Ovary (tissue), 3 donors: Measurements from ENCODE around the gene USP19.

Experiments used
- CTCF ChIP-seq, 3 donors: fragments of 450-650 bp in 2 of 3; fragments of 200-600 bp in 1 of 3; IDR thresholded peaks; one replicate each; pipeline versions ENCODE4 v1.5.1 to v1.8.0; 2016 to 2022; ENCODE audit warnings: antibody characterized with exemption in 3 of 3, mild to moderate bottlenecking in 1 of 3
- EP300 ChIP-seq: sonication (generic); formaldehyde crosslinking; IDR thresholded peaks from one replicate; pipeline ENCODE4 v1.6.1; 2017; ENCODE audit warnings: antibody characterized with exemption
- POLR2A ChIP-seq: fragments of 450-650 bp; IDR thresholded peaks from one replicate; pipeline ENCODE4 v1.6.1; 2017; ENCODE audit warnings: antibody characterized with exemption, mild to moderate bottlenecking, moderate library complexity
- donor health status: DM: no; HTN: no; CAD: no.

GRCh38 chr3:49112262-49112661 lies 8.4 kb downstream of the USP19 start:
- TF ChIP-seq CTCF (IDR thresholded peaks at IDR 0.05), result no peak
- no peak for TF ChIP-seq POLR2A
- TF ChIP-seq EP300, result no peak
